Measurements from ENCODE around the gene HTR2B.

HTR2B gene

GRCh38 chr2:231124838-231125568, at the start of gene HTR2B:
Gene HTR2B, minus strand, starts transcription at chr2:231125042. Its CDS starts 1,278 bp downstream, at chr2:231123764.
- Histone ChIP-seq H3K4me3 (ENCODE audit: low read depth, low read length) (peak within 1 kb of the TSS; percentile 19), H3K9me3 (ENCODE audit: control insufficient read depth, low read length) (no peaks in the 10 kb centered on the region), H2AFZ (no peak within 1 kb of the TSS), H3K27me3 (ENCODE audit: control insufficient read depth, insufficient read depth, low read length) (no peaks in the 10 kb centered on the region), H3K4me2 (ENCODE audit: low read length) (peak within 1 kb of the TSS; percentile 42), H3K36me3 (ENCODE audit: control insufficient read depth, insufficient read depth, low read length) (no peaks in the 10 kb centered on the region), H3K9ac (no peak within 1 kb of the TSS), H3K79me2 (peaks cover 3% of the 10 kb centered on the region), H3K4me1 (peaks cover 5% of the 10 kb centered on the region), H3K27ac (no peak within 1 kb of the TSS)
- no peak for TF ChIP-seq CTCF (IDR thresholded peaks at IDR 0.05)

- Histone ChIP-seq H2AFZ (no peak overlapping the region), H3K27ac (no peak overlapping the region), H3K9ac (no peak overlapping the region), H3K27me3 (ENCODE audit: control insufficient read depth, insufficient read depth, low read length) (no peaks in the 10 kb centered on the region), H3K79me2 (no peaks in the 10 kb centered on the region), H3K4me3 (ENCODE audit: low read depth, low read length) (no peak overlapping the region), H3K36me3 (ENCODE audit: control insufficient read depth, insufficient read depth, low read length) (peaks cover 2% of the 10 kb centered on the region), H3K4me2 (ENCODE audit: low read length) (no peak overlapping the region), H3K9me3 (ENCODE audit: control insufficient read depth, low read length) (no peaks in the 10 kb centered on the region), H3K4me1 (no peaks in the 10 kb centered on the region)
- TF ChIP-seq CTCF (IDR thresholded peaks at IDR 0.05): no peak
These were observed 49.4 kb upstream of the HTR2B start for GRCh38 chr2:231174211-231174651.

- H3K36me3 ChIP-seq (ENCODE audit: control insufficient read depth, insufficient read depth, low read length): peaks cover 2% of the 10 kb centered on the region
- no peaks in the 10 kb centered on the region for H3K27me3 ChIP-seq (ENCODE audit: control insufficient read depth, insufficient read depth, low read length)
- H2AFZ ChIP-seq: no peak overlapping the region
- no peaks in the 10 kb centered on the region for H3K4me1 ChIP-seq
- no peak overlapping the region for H3K9ac ChIP-seq
- H3K9me3 ChIP-seq (ENCODE audit: control insufficient read depth, low read length): no peaks in the 10 kb centered on the region
- no peak for TF ChIP-seq CTCF (IDR thresholded peaks at IDR 0.05)
- H3K27ac ChIP-seq: no peak overlapping the region
- no peak overlapping the region for H3K4me2 ChIP-seq (ENCODE audit: low read length)
- H3K4me3 ChIP-seq (ENCODE audit: low read depth, low read length): no peak overlapping the region
- no peaks in the 10 kb centered on the region for H3K79me2 ChIP-seq
These were observed 47.2 kb upstream of the HTR2B start for GRCh38 chr2:231172025-231172424.

- Histone ChIP-seq H3K9ac (no peak overlapping the region), H3K27ac (no peak overlapping the region), H3K79me2 (no peaks in the 10 kb centered on the region), H3K4me2 (ENCODE audit: low read length) (no peak overlapping the region), H3K4me3 (ENCODE audit: low read depth, low read length) (no peak overlapping the region), H3K27me3 (ENCODE audit: control insufficient read depth, insufficient read depth, low read length) (no peaks in the 10 kb centered on the region), H3K4me1 (no peaks in the 10 kb centered on the region), H3K9me3 (ENCODE audit: control insufficient read depth, low read length) (no peaks in the 10 kb centered on the region), H3K36me3 (ENCODE audit: control insufficient read depth, insufficient read depth, low read length) (peaks cover 2% of the 10 kb centered on the region), H2AFZ (no peak overlapping the region)
- no peak for TF ChIP-seq CTCF (IDR thresholded peaks at IDR 0.05)
These were observed 45.2 kb upstream of the HTR2B start for GRCh38 chr2:231170055-231170454.

GRCh38 chr2:231169488-231169887, 44.6 kb upstream of the HTR2B start:
- no peak for TF ChIP-seq CTCF (IDR thresholded peaks at IDR 0.05)

More at GRCh38 chr2:231169488-231169887, 44.6 kb upstream of the HTR2B start:
- Histone ChIP-seq H3K4me2 (ENCODE audit: low read length) (no peak overlapping the region), H3K79me2 (no peaks in the 10 kb centered on the region), H3K27ac (no peak overlapping the region), H3K9ac (no peak overlapping the region), H3K9me3 (ENCODE audit: control insufficient read depth, low read length) (no peaks in the 10 kb centered on the region), H3K27me3 (ENCODE audit: control insufficient read depth, insufficient read depth, low read length) (no peaks in the 10 kb centered on the region), H3K4me1 (no peaks in the 10 kb centered on the region), H3K36me3 (ENCODE audit: control insufficient read depth, insufficient read depth, low read length) (peaks cover 2% of the 10 kb centered on the region), H2AFZ (no peak overlapping the region), H3K4me3 (ENCODE audit: low read depth, low read length) (no peak overlapping the region)
